Stomach smooth muscle (tissue), 2 donors: Measurements from ENCODE around the gene PHACTR1.
"Not testable (repeated sequence)": the region's sequence is repeated elsewhere in the genome, so short reads cannot be mapped to it uniquely, and the experiment has no call there.

ENCODE experiments used
- H3K27ac ChIP-seq: one replicate; pipeline ENCODE4 v1.7.0; 2013; ENCODE audit warnings: mild to moderate bottlenecking, low read length, inconsistent platforms
- H3K27me3 ChIP-seq, 2 donors: one replicate each; pipeline ENCODE4 v1.7.0; 2013; ENCODE audit warnings: low read length in 2 of 2; ENCODE audit not compliant: insufficient read depth in 2 of 2, control insufficient read depth in 1 of 2
- H3K36me3 ChIP-seq, 2 donors: one replicate each; pipeline ENCODE4 v1.7.0; 2013; ENCODE audit warnings: low read length in 2 of 2; ENCODE audit not compliant: control insufficient read depth in 2 of 2, insufficient read depth in 2 of 2
- H3K4me1 ChIP-seq: one replicate; pipeline ENCODE4 v1.7.0; 2013; ENCODE audit warnings: low read length; ENCODE audit not compliant: control insufficient read depth, insufficient read depth
- H3K4me3 ChIP-seq, 2 donors: one replicate each; pipeline ENCODE4 v1.7.0; 2013; ENCODE audit warnings: low read length in 2 of 2
- H3K9ac ChIP-seq, 2 donors: one replicate each; pipeline ENCODE4 v1.7.0; 2013; ENCODE audit warnings: low read length in 2 of 2, mild to moderate bottlenecking in 1 of 2
- H3K9me3 ChIP-seq, 2 donors: one replicate each; pipeline ENCODE4 v1.7.0; 2013; ENCODE audit warnings: low read length in 2 of 2; ENCODE audit not compliant: control insufficient read depth in 2 of 2
- donor health status: healthy.
- donor health status: Pancreatic carcinoma.

Gene PHACTR1

GRCh38 chr6:13116155-13116554, 399.6 kb downstream of the PHACTR1 start:
- Histone ChIP-seq H3K36me3 (no peaks in the 10 kb centered on the region), H3K9ac (no peak overlapping the region), H3K4me1 (peaks cover 17% of the 10 kb centered on the region)

GRCh38 chr6:13117570-13117969, 401.0 kb downstream of the PHACTR1 start:
- Histone ChIP-seq H3K4me3 (no peak overlapping the region), H3K4me1 (peaks cover 17% of the 10 kb centered on the region), H3K27me3 (no peaks in the 10 kb centered on the region), H3K27ac (no peak overlapping the region), H3K9ac (no peak overlapping the region), H3K9me3 (no peaks in the 10 kb centered on the region), H3K36me3 (no peaks in the 10 kb centered on the region)

More at GRCh38 chr6:13116155-13116554, 399.6 kb downstream of the PHACTR1 start:
- Histone ChIP-seq H3K9me3 (no peaks in the 10 kb centered on the region), H3K4me3 (no peak overlapping the region), H3K27me3 (no peaks in the 10 kb centered on the region), H3K27ac (no peak overlapping the region)

GRCh38 chr6:13119549-13119948, 403.0 kb downstream of the PHACTR1 start:
- H3K4me1 ChIP-seq: peaks cover 13% of the 10 kb centered on the region
- H3K9ac ChIP-seq: no peak overlapping the region
- no peaks in the 10 kb centered on the region for H3K9me3 ChIP-seq
- H3K36me3 ChIP-seq: no peaks in the 10 kb centered on the region
- no peaks in the 10 kb centered on the region for H3K27me3 ChIP-seq
- H3K27ac ChIP-seq: no peak overlapping the region
- no peak overlapping the region for H3K4me3 ChIP-seq

- no peak overlapping the region for H3K4me3 ChIP-seq
- no peak overlapping the region for H3K27ac ChIP-seq
- no peaks in the 10 kb centered on the region for H3K36me3 ChIP-seq
- H3K9ac ChIP-seq: no peak overlapping the region
- no peaks in the 10 kb centered on the region for H3K9me3 ChIP-seq
- H3K27me3 ChIP-seq: no peaks in the 10 kb centered on the region
- H3K4me1 ChIP-seq: peaks cover 12% of the 10 kb centered on the region
Observed at GRCh38 chr6:13120483-13121482, 404.2 kb downstream of the PHACTR1 start.

- Histone ChIP-seq H3K36me3 (no peaks in the 10 kb centered on the region), H3K27ac (no peak overlapping the region), H3K27me3 (no peaks in the 10 kb centered on the region), H3K9ac (no peak overlapping the region), H3K9me3 (no peaks in the 10 kb centered on the region), H3K4me3 (no peak overlapping the region), H3K4me1 (peaks cover 12% of the 10 kb centered on the region)
Observed at GRCh38 chr6:13124131-13124530, 407.6 kb downstream of the PHACTR1 start.

GRCh38 chr6:13125841-13126240, 409.3 kb downstream of the PHACTR1 start:
- no peaks in the 10 kb centered on the region for H3K9me3 ChIP-seq
- no peak overlapping the region for H3K9ac ChIP-seq
- no peaks in the 10 kb centered on the region for H3K27me3 ChIP-seq
- H3K27ac ChIP-seq: no peak overlapping the region
- H3K4me1 ChIP-seq: peaks cover 3% of the 10 kb centered on the region
- H3K4me3 ChIP-seq: no peak overlapping the region
- H3K36me3 ChIP-seq: no peaks in the 10 kb centered on the region

GRCh38 chr6:13131935-13132661, 415.5 kb downstream of the PHACTR1 start:
- H3K36me3 ChIP-seq: no peaks in the 10 kb centered on the region
- no peak overlapping the region for H3K9ac ChIP-seq
- H3K4me3 ChIP-seq: no peak overlapping the region
- no peak overlapping the region for H3K27ac ChIP-seq
- no peaks in the 10 kb centered on the region for H3K27me3 ChIP-seq
- no peaks in the 10 kb centered on the region for H3K9me3 ChIP-seq
- no peaks in the 10 kb centered on the region for H3K4me1 ChIP-seq

- H3K27me3 ChIP-seq, H3K27ac ChIP-seq, H3K9me3 ChIP-seq, H3K4me1 ChIP-seq, H3K36me3 ChIP-seq, H3K9ac ChIP-seq, H3K4me3 ChIP-seq: not testable (repeated sequence)
Observed at GRCh38 chr6:13133894-13134293, 417.3 kb downstream of the PHACTR1 start.

GRCh38 chr6:13135152-13135551, 418.6 kb downstream of the PHACTR1 start:
- no peak overlapping the region for H3K4me3 ChIP-seq
- no peaks in the 10 kb centered on the region for H3K36me3 ChIP-seq
- no peaks in the 10 kb centered on the region for H3K27me3 ChIP-seq
- no peak overlapping the region for H3K9ac ChIP-seq
- no peaks in the 10 kb centered on the region for H3K4me1 ChIP-seq
- H3K9me3 ChIP-seq: no peaks in the 10 kb centered on the region
- no peak overlapping the region for H3K27ac ChIP-seq

- Histone ChIP-seq H3K4me1 (no peaks in the 10 kb centered on the region), H3K4me3 (no peak overlapping the region), H3K27ac (no peak overlapping the region), H3K27me3 (no peaks in the 10 kb centered on the region), H3K36me3 (no peaks in the 10 kb centered on the region), H3K9ac (no peak overlapping the region), H3K9me3 (no peaks in the 10 kb centered on the region)
Observed at GRCh38 chr6:13139119-13139518, 422.6 kb downstream of the PHACTR1 start.
